ENCODE results near the gene GSDME. TPM values are rescaled to one million over a fixed set of nuclear protein-coding genes. Genes with fewer than 3 reads are reported as not detected.

Gene GSDME
- polyA plus RNA-seq, 1 donor (not counting 4 experiments of a cell fraction or from before 2014, with no cell fraction given): 105 TPM

DNA sequence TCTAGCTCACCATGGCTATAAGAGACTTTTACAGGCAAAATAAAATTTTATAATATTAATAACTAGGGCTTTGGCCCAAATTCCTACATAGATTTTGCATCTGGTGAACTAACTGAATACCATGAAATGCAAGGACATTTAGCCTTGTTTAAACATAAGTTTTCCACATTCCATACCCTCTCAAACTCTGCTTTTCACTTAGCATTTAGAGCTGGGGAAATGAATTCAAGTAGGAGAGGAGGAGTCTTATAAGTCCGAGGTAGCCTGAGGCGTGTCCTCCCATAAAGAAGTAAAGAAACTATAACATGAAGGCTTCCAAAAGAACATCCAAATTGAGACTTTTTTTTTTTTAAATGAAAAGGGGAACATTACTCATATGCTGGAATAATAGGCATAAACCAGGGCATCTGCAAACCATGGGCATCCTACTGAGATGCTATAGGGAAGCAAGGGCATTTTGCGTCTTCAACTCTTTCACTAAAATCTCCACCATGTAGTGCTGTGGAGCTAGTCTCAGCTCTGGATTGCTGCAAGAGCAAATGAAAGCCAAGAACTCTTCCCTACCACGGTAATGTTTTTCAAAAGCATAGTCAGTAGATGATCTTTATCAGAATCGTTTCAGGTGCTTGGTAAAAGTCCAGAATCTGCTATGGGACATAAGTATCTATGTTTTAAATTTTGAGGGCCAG, 104.9 kb downstream of the GSDME start:
- dilution Hi-C loops (cut with MboI; ENCODE audit: extremely low pct_ligation_motif_present, low sequenced_read_pairs): no loop called here
- Histone ChIP-seq H3K27me3 (ENCODE audit: control insufficient read depth, extremely low read depth, insufficient read depth, low read length) (no peaks in the 10 kb centered on the region), H4K20me1 (ENCODE audit: control insufficient read depth, extremely low read depth, insufficient read depth, low read length) (no peaks in the 10 kb centered on the region), H3K9me1 (ENCODE audit: control insufficient read depth, extremely low read depth, insufficient read depth, low read length) (no peaks in the 10 kb centered on the region), H3K27ac (ENCODE audit: control insufficient read depth, insufficient read depth, low read length) (no peak overlapping the region), H3K4me3 (ENCODE audit: control insufficient read depth in 2 of 3, extremely low read depth in 1 of 3, insufficient read depth in 2 of 3, low read depth in 1 of 3, low read length in 3 of 3) (no peak overlapping the region), H3K79me2 (ENCODE audit: control insufficient read depth, insufficient read depth, low read length) (no peaks in the 10 kb centered on the region), H3K4me1 (ENCODE audit: control insufficient read depth, extremely low read depth, insufficient read depth, low read length) (peaks cover 4% of the 10 kb centered on the region), H2AFZ (ENCODE audit: control insufficient read depth, low read length) (no peak overlapping the region), H3K4me2 (ENCODE audit: control insufficient read depth, extremely low read depth, insufficient read depth, low read depth, low read length) (no peak overlapping the region), H3K36me3 (ENCODE audit: control insufficient read depth in 2 of 2, extremely low read depth in 1 of 2, insufficient read depth in 2 of 2, low read length in 2 of 2) (no peaks in the 10 kb centered on the region), H3K9me3 (ENCODE audit: control insufficient read depth, low read depth, low read length) (no peaks in the 10 kb centered on the region), H3K9ac (ENCODE audit: control insufficient read depth, extremely low read depth, insufficient read depth, low read length) (no peak overlapping the region)
- no peak for TF ChIP-seq EZH2 (IDR thresholded peaks at IDR 0.05; ENCODE audit: low read length)
- TF ChIP-seq, protein P1, sequence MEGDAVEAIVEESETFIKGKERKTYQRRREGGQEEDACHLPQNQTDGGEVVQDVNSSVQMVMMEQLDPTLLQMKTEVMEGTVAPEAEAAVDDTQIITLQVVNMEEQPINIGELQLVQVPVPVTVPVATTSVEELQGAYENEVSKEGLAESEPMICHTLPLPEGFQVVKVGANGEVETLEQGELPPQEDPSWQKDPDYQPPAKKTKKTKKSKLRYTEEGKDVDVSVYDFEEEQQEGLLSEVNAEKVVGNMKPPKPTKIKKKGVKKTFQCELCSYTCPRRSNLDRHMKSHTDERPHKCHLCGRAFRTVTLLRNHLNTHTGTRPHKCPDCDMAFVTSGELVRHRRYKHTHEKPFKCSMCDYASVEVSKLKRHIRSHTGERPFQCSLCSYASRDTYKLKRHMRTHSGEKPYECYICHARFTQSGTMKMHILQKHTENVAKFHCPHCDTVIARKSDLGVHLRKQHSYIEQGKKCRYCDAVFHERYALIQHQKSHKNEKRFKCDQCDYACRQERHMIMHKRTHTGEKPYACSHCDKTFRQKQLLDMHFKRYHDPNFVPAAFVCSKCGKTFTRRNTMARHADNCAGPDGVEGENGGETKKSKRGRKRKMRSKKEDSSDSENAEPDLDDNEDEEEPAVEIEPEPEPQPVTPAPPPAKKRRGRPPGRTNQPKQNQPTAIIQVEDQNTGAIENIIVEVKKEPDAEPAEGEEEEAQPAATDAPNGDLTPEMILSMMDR (optimal IDR thresholded peaks at IDR 0.05 in 1 of 3, IDR thresholded peaks at IDR 0.05 in 1 of 3, conservative IDR thresholded peaks at IDR 0.05 in 1 of 3; ENCODE audit: extremely low read depth in 1 of 3, insufficient read depth in 2 of 3, low read length in 3 of 3): no peak
- FAIRE-seq (no peak), DNase-seq (ENCODE audit: low read depth, low spot score) (no peak)

Other genes starting within 250 kb of the GSDME start
- gene PALS2, start 184.0 kb downstream of the GSDME start, polyA plus RNA-seq: 7.4 to 16.0 TPM (median 15.4 TPM) in 3 replicates
- 18.3 to 36.3 TPM (median 34.0 TPM) in 3 replicates for gene OSBPL3, start 222.7 kb upstream of the GSDME start, polyA plus RNA-seq

Measured in keratinocyte (primary cell).